PC-9 (cell line): ENCODE measurements around the gene PPY. TPM values are rescaled to one million over a fixed set of nuclear protein-coding genes. Genes with fewer than 3 reads are reported as not detected.

Experiments used
- BruUV-seq: library from RNA; stranded (reverse); fragments of 400-500 nt; replicated peaks from 2 replicates; lab custom pipeline; 2021; lab: Mats Ljungman, UMichigan
- CTCF ChIA-PET: fragments of 300-600 bp; sonication (Branson Sonifier 250); formaldehyde crosslinking; loops from one replicate; lab custom pipeline; 2022; ENCODE audit warnings: antibody characterized with exemption; lab: Charles Lee
- POLR2A ChIA-PET: fragments of 300-600 bp; sonication (Branson Sonifier 250); formaldehyde crosslinking; loops from one replicate; lab custom pipeline; 2022; ENCODE audit warnings: antibody characterized with exemption; ENCODE audit not compliant: unreplicated experiment; lab: Charles Lee
- DNase-seq, 2 experiments: peaks; one replicate each; pipeline versions ENCODE4 v3.0.0 to v3.0.0-alpha.2; 2015 to 2022; ENCODE audit warnings: mixed read lengths in 1 of 2
- H2AFZ ChIP-seq: fragments of 200-600 bp; sonication (generic); 2 replicates; pipeline ENCODE4 v1.8.1; 2017; ENCODE audit warnings: antibody characterized with exemption
- H3F3A ChIP-seq: fragments of 200-600 bp; sonication (generic); 2 replicates; pipeline ENCODE4 v1.8.1; 2017; ENCODE audit warnings: antibody characterized with exemption, mild to moderate bottlenecking, low read depth; ENCODE audit not compliant: insufficient read depth
- H3K27ac ChIP-seq: fragments of 200-600 bp; sonication (generic); 2 replicates; pipeline ENCODE4 v1.6.1; 2016; ENCODE audit warnings: mixed run types
- H3K27me3 ChIP-seq: fragments of 200-600 bp; sonication (generic); 2 replicates; pipeline ENCODE4 v1.6.1; 2016; ENCODE audit warnings: low read depth, mixed run types; ENCODE audit not compliant: insufficient read depth
- H3K36me3 ChIP-seq: fragments of 200-600 bp; sonication (generic); 2 replicates; pipeline ENCODE4 v1.6.1; 2016; ENCODE audit warnings: low read depth, mixed run types
- H3K4me1 ChIP-seq: fragments of 200-600 bp; sonication (generic); replicated peaks from 2 replicates; pipeline ENCODE4 v1.6.1; 2016; ENCODE audit warnings: mixed run types; ENCODE audit not compliant: insufficient read depth
- H3K4me2 ChIP-seq: fragments of 200-600 bp; sonication (generic); 2 replicates; pipeline ENCODE4 v1.6.1; 2017; ENCODE audit warnings: mixed run types
- H3K4me3 ChIP-seq: fragments of 200-600 bp; sonication (generic); 2 replicates; pipeline ENCODE4 v1.6.1; 2016; ENCODE audit warnings: mixed run types
- H3K79me2 ChIP-seq: fragments of 200-600 bp; sonication (generic); 2 replicates; pipeline ENCODE4 v1.6.1; 2017; ENCODE audit warnings: low read depth, mixed run types
- H3K9me2 ChIP-seq: fragments of 200-600 bp; sonication (generic); 2 replicates; pipeline ENCODE4 v1.8.1; 2017; ENCODE audit warnings: mild to moderate bottlenecking; ENCODE audit not compliant: insufficient read depth
- H3K9me3 ChIP-seq: fragments of 200-600 bp; sonication (generic); 2 replicates; pipeline ENCODE4 v1.8.1; 2016; ENCODE audit warnings: low read depth; ENCODE audit not compliant: insufficient read depth
- H4K20me1 ChIP-seq: fragments of 200-600 bp; sonication (generic); 2 replicates; pipeline ENCODE4 v1.8.1; 2017; ENCODE audit not compliant: insufficient read depth
- EZH2 ChIP-seq: fragments of 200-600 bp; sonication (generic); IDR thresholded peaks from 2 replicates; pipeline ENCODE4 v1.8.0; 2017; ENCODE audit warnings: antibody characterized with exemption, low read depth
- intact Hi-C: fragments of 100-400 bp; cut with micrococcal nuclease; formaldehyde crosslinking; loops from one replicate; pipeline ENCODE4 v1.10.0; 2022; ENCODE audit not compliant: unreplicated experiment
- total RNA-seq: library from RNA; stranded (reverse); gene quantifications from 2 replicates; pipeline ENCODE4 v1.2.3, GENCODE V29; 2021
- TF ChIP-seq, protein P1 (sequence below): fragments of 200-600 bp; sonication (generic); conservative IDR thresholded peaks from 2 replicates; pipeline ENCODE4 v1.6.1; 2017; ENCODE audit warnings: mixed run types, antibody characterized with exemption, mild to moderate bottlenecking, moderate library complexity

The PPY gene
- total RNA-seq, 1 experiment from 2014 or later = not detected

GRCh38 chr17:43970366-43970765 lies 28.1 kb upstream of the PPY start:
- CTCF ChIA-PET = no interaction called here
- Histone ChIP-seq H2AFZ (no peak overlapping the region), H3F3A (no peaks in the 10 kb centered on the region; the same call in 1 of the 2 replicates), H3K79me2 (no peaks in the 10 kb centered on the region), H3K4me2 (no peak overlapping the region), H3K27ac (no peak overlapping the region), H3K36me3 (no peaks in the 10 kb centered on the region), H3K9me3 (no peaks in the 10 kb centered on the region), H3K9me2 (no peaks in the 10 kb centered on the region), H4K20me1 (no peaks in the 10 kb centered on the region), H3K4me3 (no peak overlapping the region), H3K4me1 (no peaks in the 10 kb centered on the region), H3K27me3 (peaks cover 14% of the 10 kb centered on the region)
- TF ChIP-seq EZH2 = no peak
- TF ChIP-seq, protein P1, sequence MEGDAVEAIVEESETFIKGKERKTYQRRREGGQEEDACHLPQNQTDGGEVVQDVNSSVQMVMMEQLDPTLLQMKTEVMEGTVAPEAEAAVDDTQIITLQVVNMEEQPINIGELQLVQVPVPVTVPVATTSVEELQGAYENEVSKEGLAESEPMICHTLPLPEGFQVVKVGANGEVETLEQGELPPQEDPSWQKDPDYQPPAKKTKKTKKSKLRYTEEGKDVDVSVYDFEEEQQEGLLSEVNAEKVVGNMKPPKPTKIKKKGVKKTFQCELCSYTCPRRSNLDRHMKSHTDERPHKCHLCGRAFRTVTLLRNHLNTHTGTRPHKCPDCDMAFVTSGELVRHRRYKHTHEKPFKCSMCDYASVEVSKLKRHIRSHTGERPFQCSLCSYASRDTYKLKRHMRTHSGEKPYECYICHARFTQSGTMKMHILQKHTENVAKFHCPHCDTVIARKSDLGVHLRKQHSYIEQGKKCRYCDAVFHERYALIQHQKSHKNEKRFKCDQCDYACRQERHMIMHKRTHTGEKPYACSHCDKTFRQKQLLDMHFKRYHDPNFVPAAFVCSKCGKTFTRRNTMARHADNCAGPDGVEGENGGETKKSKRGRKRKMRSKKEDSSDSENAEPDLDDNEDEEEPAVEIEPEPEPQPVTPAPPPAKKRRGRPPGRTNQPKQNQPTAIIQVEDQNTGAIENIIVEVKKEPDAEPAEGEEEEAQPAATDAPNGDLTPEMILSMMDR = no peak
- intact Hi-C loops = no loop called here
- no TSS peak for BruUV-seq
- no peak for DNase-seq
- POLR2A ChIA-PET = no interaction called here

DNA sequence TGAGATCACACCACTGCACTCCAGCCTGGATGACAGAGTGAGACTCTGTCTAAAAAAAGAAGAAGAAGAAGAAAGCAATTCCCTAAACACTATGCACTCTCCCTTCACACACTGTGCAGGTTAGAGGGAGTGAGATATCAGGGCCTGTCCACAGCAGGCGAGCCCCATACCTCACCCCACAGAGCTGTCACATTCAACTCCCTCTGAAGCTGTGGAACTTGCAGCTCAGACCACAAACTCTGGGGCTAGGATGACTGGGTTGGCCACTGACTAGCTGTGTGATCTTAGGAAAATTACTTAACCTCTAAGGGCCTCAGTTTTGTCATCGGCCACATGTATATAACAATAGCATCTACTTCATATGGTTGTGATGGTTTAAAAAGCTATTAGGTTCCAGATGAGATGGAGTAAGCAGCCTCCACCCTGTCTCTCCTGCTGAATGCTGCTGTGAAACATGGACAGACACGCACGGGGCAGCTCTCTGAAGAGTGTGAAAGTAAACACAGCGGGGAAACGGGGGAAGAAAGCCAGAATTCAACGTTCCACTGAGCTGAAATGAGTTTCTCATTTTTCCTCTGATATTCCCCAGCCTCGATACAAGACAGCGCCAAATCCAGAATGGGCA lies 25.1 kb upstream of the PPY start:
- Histone ChIP-seq H2AFZ (no peak overlapping the region), H4K20me1 (no peaks in the 10 kb centered on the region), H3K79me2 (no peaks in the 10 kb centered on the region), H3K9me2 (no peaks in the 10 kb centered on the region), H3F3A (no peaks in the 10 kb centered on the region), H3K4me1 (no peaks in the 10 kb centered on the region), H3K9me3 (no peaks in the 10 kb centered on the region), H3K4me3 (no peak overlapping the region), H3K4me2 (no peak overlapping the region), H3K27me3 (peaks cover 11% of the 10 kb centered on the region; the same call in 1 of the 2 replicates), H3K36me3 (no peaks in the 10 kb centered on the region), H3K27ac (no peak overlapping the region)
- BruUV-seq = no TSS peak
- ChIA-PET CTCF (interaction anchor here (0.5 kb wide), 1 partner anchor 59 kb away, joined by 4 read pairs; no protein-coding TSS in a partner anchor), POLR2A (no interaction called here)
- TF ChIP-seq, protein P1 = no peak
- no peak for TF ChIP-seq EZH2
- intact Hi-C loops = no loop called here
- no peak for DNase-seq

GRCh38 chr17:43966276-43966675 lies 24.0 kb upstream of the PPY start:
- no peak overlapping the region for H2AFZ ChIP-seq
- no peak overlapping the region for H3K4me3 ChIP-seq
- no peaks in the 10 kb centered on the region for H3K4me1 ChIP-seq
- intact Hi-C loops = no loop called here
- no peaks in the 10 kb centered on the region for H3K9me3 ChIP-seq
- H3K9me2 ChIP-seq = no peaks in the 10 kb centered on the region
- H3K36me3 ChIP-seq = no peaks in the 10 kb centered on the region
- peaks cover 11% of the 10 kb centered on the region; the same call in 1 of the 2 replicates for H3K27me3 ChIP-seq
- H3F3A ChIP-seq = no peaks in the 10 kb centered on the region
- no peaks in the 10 kb centered on the region for H3K79me2 ChIP-seq
- BruUV-seq = no TSS peak
- DNase-seq = peak; percentile 16 to 45
- H4K20me1 ChIP-seq = no peaks in the 10 kb centered on the region
- ChIA-PET POLR2A (no interaction called here), CTCF (no interaction called here)
- no peak overlapping the region for H3K4me2 ChIP-seq
- no peak overlapping the region for H3K27ac ChIP-seq
- no peak for TF ChIP-seq EZH2
- TF ChIP-seq, protein P1 = no peak
